GM19395 (cell line): Measurements from ENCODE around the gene ERC2.

ENCODE experiments used
- ATAC-seq: cut with Tn5 transposase; IDR thresholded peaks from one replicate; pipeline ENCODE4 v1.9.1; 2021; ENCODE audit warnings: mild to moderate bottlenecking, moderate library complexity; ENCODE audit not compliant: unreplicated experiment

The ERC2 gene

GRCh38 chr3:56428667-56429066 is 39.6 kb downstream of the ERC2 start:
- ATAC-seq: no peak

DNA sequence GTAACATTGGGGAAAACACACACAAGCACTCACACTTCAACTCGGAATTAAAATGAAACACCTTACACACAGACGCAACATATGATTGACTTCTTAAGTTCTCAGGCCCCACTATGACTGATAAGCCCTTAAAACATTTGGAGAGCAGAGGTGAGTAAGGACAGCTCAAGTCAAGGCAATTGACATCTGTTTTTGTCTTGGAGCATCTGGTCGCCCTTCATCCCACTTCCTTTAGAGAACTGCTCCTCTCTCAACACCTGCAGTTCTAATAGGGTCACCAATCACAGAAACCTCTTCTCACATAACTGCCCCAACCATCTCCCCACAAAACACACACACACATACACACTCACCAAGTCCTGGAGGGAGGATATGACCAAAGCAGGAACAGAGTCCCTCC is 43.4 kb downstream of the ERC2 start:
- ATAC-seq: no peak

- ATAC-seq: no peak
Measured at GRCh38 chr3:56424336-56424735, 43.9 kb downstream of the ERC2 start.

DNA sequence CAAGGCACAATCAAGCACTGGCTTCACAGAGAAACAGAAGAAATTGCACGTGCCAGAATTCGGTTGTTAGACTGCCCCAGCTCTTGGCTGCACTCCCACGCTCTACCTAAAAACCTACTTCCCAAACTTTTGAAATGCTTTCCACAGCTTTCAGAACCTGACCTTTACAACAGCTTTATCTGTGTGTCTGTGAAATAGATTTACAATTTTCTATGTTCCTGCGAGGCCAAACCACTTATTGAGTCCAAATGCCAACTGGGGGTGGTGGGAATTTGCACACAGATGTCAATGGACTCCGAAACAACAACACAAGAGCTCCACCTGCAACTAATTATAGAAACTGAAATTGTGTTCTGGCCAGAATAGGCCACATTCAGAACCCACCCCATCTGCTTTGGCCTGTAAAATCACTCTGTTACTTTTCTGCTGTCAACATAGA is 44.6 kb downstream of the ERC2 start:
- ATAC-seq: no peak

DNA sequence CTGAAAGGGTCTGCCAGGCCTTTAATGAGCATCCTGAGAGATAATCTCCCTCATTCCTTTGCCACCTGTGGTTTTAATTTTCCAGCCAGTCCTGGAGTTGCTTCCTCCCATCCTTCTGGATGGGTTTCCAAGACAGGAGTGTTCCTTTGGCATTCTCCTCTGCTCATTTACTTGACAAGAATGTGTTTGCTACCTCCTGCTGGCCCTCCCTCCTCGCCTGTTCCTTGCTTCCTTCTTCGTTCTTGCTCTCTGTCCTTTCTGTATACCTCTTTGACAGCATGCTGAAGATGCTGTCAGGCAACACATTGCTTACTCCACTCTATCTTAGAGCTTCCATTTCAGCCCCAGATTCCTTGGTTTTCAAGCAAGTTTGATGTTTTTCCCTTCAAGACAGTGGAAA is 46.0 kb downstream of the ERC2 start:
- ATAC-seq: no peak

- no peak for ATAC-seq
Measured at GRCh38 chr3:56421205-56421604, 47.1 kb downstream of the ERC2 start.

DNA sequence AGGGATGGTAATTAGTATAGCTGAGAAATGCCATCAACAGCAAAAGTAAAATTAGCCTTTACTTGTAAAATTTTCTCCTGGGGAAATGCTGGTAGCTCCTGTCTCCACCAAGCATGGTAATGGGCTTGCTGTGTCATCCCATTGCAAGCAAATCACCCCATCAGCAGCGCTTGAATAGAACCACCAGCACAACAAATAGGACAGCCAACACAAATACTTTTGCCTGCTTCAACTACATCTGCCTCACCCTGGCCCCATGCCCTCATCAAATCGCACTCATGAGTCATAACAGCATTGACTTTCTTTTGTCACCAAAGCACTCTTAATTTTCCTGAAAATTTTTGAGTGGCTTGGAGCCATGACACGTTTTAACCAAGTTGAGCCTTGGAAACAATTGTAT is 52.6 kb downstream of the ERC2 start:
- ATAC-seq: no peak

DNA sequence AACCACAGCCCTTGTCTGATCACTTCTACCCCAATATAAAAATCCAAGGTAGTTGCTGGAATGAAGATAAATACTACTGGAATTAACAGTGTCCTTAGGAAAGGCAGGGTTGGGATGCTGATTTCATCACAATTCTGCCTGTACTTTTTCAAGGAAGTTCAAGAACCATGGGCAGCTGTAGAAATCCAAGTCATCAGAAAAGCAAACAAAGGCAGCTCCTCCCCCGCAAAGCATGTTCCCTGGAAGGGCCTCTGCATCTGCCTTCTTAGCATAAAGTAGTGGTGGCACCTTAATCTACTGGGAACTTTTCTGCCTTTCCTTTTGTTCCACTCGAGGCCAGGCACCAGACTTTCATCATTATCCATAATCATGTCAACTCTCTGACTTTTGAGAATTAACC is 54.4 kb downstream of the ERC2 start:
- ATAC-seq: no peak

GRCh38 chr3:56411166-56411565 is 57.1 kb downstream of the ERC2 start:
- no peak for ATAC-seq

DNA sequence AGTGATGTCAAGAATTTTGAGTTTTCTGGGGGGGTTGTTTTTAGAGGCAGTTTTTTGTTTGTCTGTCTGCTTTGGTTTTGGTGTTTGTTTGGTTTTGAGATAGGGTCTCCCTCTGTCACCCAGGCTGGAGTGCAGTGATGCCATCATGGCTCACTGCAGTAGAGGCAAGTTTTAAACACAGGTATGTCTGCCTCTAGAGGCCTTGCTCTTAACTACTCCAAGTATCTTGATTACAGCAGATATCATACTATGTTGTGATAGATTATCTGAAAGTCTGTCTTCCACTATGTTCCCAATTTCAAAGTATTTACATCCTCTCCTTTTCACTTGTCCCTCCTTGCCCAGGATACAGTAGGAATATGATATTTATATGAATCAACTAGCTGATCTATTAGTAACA is 57.7 kb downstream of the ERC2 start:
- no peak for ATAC-seq

DNA sequence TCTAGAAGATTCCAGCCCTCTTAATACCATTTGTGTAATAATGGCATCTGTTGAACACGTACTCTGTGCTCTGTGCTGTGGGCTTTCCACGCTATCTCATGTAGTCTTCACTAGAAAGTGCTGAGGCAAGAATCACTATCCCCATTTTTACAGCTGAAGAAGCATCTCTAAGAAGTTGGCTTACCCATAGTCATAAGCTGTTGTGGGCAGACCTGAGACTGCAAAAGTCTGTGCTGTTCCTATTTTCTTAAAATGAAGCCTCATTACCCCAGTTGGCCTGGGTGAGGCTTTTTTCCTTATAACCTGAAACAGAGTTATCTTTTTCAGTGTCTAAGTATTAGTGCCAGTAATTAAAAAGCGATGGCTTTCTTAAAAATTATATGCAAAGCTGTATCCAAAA is 58.5 kb downstream of the ERC2 start:
- no peak for ATAC-seq

DNA sequence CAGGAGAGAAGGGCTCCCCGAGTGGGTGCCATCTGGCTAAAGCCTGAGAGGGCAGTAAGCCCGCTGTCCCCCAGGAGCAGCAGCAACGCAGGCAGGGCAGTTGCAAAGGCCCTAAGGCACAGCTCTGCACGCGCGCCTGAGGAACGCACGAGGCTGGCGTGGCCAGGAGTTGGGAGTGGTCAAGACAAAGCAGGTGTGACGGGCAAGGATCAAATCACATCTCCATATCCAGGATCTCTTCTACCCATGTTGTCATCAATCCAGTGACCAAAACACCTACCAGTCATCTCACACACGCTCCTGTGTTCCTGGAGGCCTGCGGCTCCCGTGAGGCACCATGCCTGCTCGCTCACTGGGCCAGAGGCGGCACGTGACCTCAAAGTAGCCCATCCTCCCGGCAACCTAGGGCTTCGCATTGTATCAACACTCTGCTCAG is 59.5 kb downstream of the ERC2 start:
- no peak for ATAC-seq

DNA sequence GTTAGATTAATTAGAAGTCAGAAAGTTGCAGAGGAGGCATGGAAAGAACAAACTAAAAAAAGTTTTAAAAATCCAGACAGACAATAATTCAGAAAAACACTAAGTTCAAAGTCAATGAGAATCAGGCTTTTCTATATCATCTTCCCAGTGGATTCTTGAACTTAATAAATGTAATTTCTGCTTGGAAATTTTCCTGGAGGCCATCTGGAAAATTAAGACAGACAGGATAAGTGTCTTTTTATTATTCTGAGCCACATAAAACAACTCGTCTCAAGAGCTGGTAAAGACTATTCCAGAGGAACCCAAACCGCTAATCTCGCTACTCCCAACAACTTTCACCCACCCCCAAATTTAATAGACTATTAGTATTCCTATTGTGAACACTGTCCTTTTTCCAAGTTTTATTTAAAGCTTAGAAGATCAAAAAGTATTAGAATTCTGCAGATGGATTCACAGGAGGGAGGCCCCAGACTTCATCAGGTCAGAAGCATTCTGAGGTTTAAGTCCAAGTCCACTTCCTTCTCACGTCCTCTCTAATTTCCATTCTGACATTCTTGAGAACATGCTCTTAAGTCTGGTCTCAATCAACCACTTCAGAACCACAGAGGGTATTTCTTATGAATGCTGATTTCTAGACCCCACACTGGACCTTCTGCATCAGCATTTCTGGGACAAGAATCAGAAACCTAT is 61.3 kb downstream of the ERC2 start:
- no peak for ATAC-seq

DNA sequence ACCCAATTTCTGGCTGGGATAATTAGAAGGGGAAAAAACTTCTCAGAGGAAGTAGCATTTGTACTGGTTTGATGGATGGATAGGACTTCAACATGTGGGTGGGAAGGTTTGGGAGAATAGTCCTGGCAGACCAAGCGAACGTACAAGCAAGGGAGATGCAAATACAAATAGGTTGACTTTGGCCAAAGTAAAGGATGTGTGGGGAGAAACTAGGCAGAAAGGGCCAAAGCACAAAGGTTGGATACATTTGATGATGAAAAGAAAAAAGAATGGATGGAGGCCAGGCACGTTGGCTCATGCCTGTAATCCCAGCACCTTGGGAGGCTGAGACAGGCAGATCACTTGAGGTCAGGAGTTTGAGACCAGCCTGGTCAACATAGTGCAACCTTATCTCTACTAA is 63.4 kb downstream of the ERC2 start:
- ATAC-seq: no peak

DNA sequence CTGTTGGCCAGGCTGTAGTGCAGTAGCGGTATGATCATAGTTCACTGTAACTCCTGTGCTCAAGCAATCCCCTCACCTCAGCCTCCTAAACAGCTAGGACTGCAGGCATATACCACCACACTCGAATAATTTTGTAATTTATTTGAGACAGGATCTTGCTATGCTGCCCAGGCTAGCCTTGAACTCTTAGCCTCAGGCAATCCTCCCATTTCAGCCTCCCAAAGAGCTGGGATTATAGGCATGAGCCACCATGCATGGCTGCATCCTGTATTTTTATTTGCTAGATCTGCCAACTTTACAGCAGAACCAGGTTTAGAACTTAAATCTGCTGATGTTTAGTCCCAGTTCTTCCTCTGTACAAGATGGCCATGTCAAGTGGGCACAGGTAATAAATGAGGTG is 69.6 kb downstream of the ERC2 start:
- ATAC-seq: no peak

GRCh38 chr3:56397798-56398197 is 70.5 kb downstream of the ERC2 start:
- no peak for ATAC-seq

- no peak for ATAC-seq
Measured at GRCh38 chr3:56389183-56389830, 79.0 kb downstream of the ERC2 start.

DNA sequence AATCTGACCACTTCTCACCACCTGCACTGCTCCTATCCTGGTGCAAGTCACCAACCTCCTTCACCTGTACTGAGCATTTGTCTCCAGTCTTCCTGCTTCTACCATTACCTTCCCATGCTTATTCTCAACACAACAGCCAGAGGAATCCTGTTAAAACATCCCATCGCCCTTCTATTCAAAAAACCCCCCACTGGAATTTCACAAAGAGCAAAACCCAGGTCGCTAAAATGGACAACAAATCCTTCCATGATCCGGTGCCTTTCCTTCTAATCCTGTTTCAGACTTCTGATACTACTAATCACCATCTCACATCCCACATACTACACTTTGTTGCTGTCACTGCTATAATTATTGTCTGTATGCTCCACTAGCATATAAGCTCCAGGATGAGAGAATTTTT is 85.2 kb downstream of the ERC2 start:
- no peak for ATAC-seq

- ATAC-seq: no peak
Measured at GRCh38 chr3:56379723-56380287, 88.5 kb downstream of the ERC2 start.

GRCh38 chr3:56375654-56376053 is 92.6 kb downstream of the ERC2 start:
- no peak for ATAC-seq

GRCh38 chr3:56373386-56373785 is 94.9 kb downstream of the ERC2 start:
- ATAC-seq: no peak

GRCh38 chr3:56370991-56371775 is 97.1 kb downstream of the ERC2 start:
- ATAC-seq: no peak
